HEK293 (cell line): Measurements from ENCODE around the gene OPALIN.

Experiments used
- CTCF ChIA-PET: fragments of 350-600 bp; formaldehyde crosslinking; extraction: SDS; loops from one replicate; lab custom pipeline; 2021; ENCODE audit warnings: antibody characterized with exemption; lab: Yijun Ruan, JAX
- POLR2A ChIA-PET: fragments of 300-600 bp; formaldehyde crosslinking; extraction: SDS; loops from one replicate; lab custom pipeline; 2020; ENCODE audit warnings: antibody characterized with exemption, inconsistent platforms; lab: Yijun Ruan, JAX
- H3K27ac ChIP-seq: fragments of 200-500 bp; sonication (Bioruptor generic); 2 replicates; pipeline ENCODE4 v1.5.1; 2014; ENCODE audit warnings: low read depth, low read length, control low read depth, inconsistent platforms; ENCODE audit errors: extremely low read depth
- H3K36me3 ChIP-seq, 2 experiments: fragments of 200-500 bp in 1 of 2; sonication (Bioruptor generic) in 1 of 2; 1 replicate in 1 of 2; 2 replicates in 1 of 2; pipeline ENCODE4 v1.5.1; 2014 to 2017; ENCODE audit warnings: inconsistent platforms in 2 of 2, low read length in 2 of 2; ENCODE audit not compliant: control insufficient read depth in 2 of 2, insufficient read depth in 1 of 2
- H3K4me1 ChIP-seq: fragments of 200-500 bp; sonication (Bioruptor generic); 2 replicates; pipeline ENCODE4 v1.5.1; 2014; ENCODE audit warnings: mild to moderate bottlenecking, low read length, inconsistent platforms; ENCODE audit not compliant: control insufficient read depth, insufficient read depth
- H3K4me3 ChIP-seq: 2 replicates; pipeline ENCODE4 v1.5.1; 2011; ENCODE audit warnings: low read depth, mild to moderate bottlenecking, control low read depth, low read length, moderate library complexity
- H3K9me3 ChIP-seq: fragments of 200-500 bp; sonication (Bioruptor generic); 2 replicates; pipeline ENCODE4 v1.5.1; 2014; ENCODE audit warnings: low read depth, low read length, inconsistent platforms; ENCODE audit not compliant: control insufficient read depth, insufficient read depth
- KLF1 ChIP-seq: fragments of 450-650 bp; formaldehyde crosslinking; IDR thresholded peaks from 2 replicates; pipeline ENCODE4 v1.5.1; 2016; ENCODE audit warnings: missing biosample characterization, missing genetic modification characterization
- PRDM1 ChIP-seq: fragments of 450-650 bp; formaldehyde crosslinking; IDR thresholded peaks from 2 replicates; pipeline ENCODE4; 2016; ENCODE audit warnings: missing biosample characterization, missing genetic modification characterization
- RBAK ChIP-seq: fragments of 450-650 bp; formaldehyde crosslinking; IDR thresholded peaks from 2 replicates; pipeline ENCODE4 v1.5.1; 2016; ENCODE audit warnings: missing biosample characterization, missing genetic modification characterization
- SP2 ChIP-seq: fragments of 450-650 bp; formaldehyde crosslinking; IDR thresholded peaks from 2 replicates; pipeline ENCODE4 v1.5.1; 2016; ENCODE audit warnings: missing biosample characterization, missing genetic modification characterization
- SP7 ChIP-seq: fragments of 450-650 bp; formaldehyde crosslinking; IDR thresholded peaks from 2 replicates; pipeline ENCODE4 v1.5.1; 2016; ENCODE audit warnings: missing biosample characterization, missing genetic modification characterization
- ZBTB7A ChIP-seq: fragments of 450-650 bp; formaldehyde crosslinking; IDR thresholded peaks from 2 replicates; pipeline ENCODE4 v1.5.1; 2016; ENCODE audit warnings: low read depth, missing biosample characterization, missing genetic modification characterization
- ZFP3 ChIP-seq: fragments of 450-650 bp; formaldehyde crosslinking; IDR thresholded peaks from 2 replicates; pipeline ENCODE4 v1.5.1; 2016; ENCODE audit warnings: low read depth, missing biosample characterization, missing genetic modification characterization
- ZNF10 ChIP-seq: fragments of 450-650 bp; formaldehyde crosslinking; IDR thresholded peaks from 2 replicates; pipeline ENCODE4 v1.5.1; 2017; ENCODE audit warnings: missing biosample characterization, missing genetic modification characterization
- ZNF121 ChIP-seq: fragments of 450-650 bp; formaldehyde crosslinking; IDR thresholded peaks from 2 replicates; pipeline ENCODE4 v1.5.1; 2016; ENCODE audit warnings: missing biosample characterization, missing genetic modification characterization
- ZNF146 ChIP-seq: fragments of 450-650 bp; formaldehyde crosslinking; IDR thresholded peaks from 2 replicates; pipeline ENCODE4 v1.5.1; 2016; ENCODE audit warnings: missing biosample characterization, missing genetic modification characterization
- ZNF19 ChIP-seq: fragments of 450-650 bp; formaldehyde crosslinking; IDR thresholded peaks from 2 replicates; pipeline ENCODE4; 2016; ENCODE audit warnings: missing biosample characterization, missing genetic modification characterization, low read depth
- ZNF223 ChIP-seq: fragments of 450-650 bp; formaldehyde crosslinking; IDR thresholded peaks from 2 replicates; pipeline ENCODE4 v1.5.1; 2016; ENCODE audit warnings: missing biosample characterization, missing genetic modification characterization
- ZNF292 ChIP-seq: fragments of 450-650 bp; formaldehyde crosslinking; IDR thresholded peaks from 2 replicates; pipeline ENCODE4 v1.5.1; 2016; ENCODE audit warnings: low read depth, missing biosample characterization, missing genetic modification characterization, borderline replicate concordance
- ZNF311 ChIP-seq: fragments of 450-650 bp; formaldehyde crosslinking; IDR thresholded peaks from 2 replicates; pipeline ENCODE4 v1.5.1; 2017; ENCODE audit warnings: missing biosample characterization, missing genetic modification characterization, borderline replicate concordance
- ZNF350 ChIP-seq: fragments of 450-650 bp; formaldehyde crosslinking; IDR thresholded peaks from 2 replicates; pipeline ENCODE4 v1.5.0; 2017; ENCODE audit warnings: missing biosample characterization, mild to moderate bottlenecking, missing genetic modification characterization
- ZNF391 ChIP-seq: fragments of 450-650 bp; formaldehyde crosslinking; IDR thresholded peaks from 2 replicates; pipeline ENCODE4 v1.5.1; 2016; ENCODE audit warnings: low read depth, missing biosample characterization, missing genetic modification characterization, borderline replicate concordance
- ZNF404 ChIP-seq: fragments of 450-650 bp; formaldehyde crosslinking; IDR thresholded peaks from 2 replicates; pipeline ENCODE4 v1.5.1; 2017; ENCODE audit warnings: missing biosample characterization, missing genetic modification characterization
- ZNF501 ChIP-seq: fragments of 450-650 bp; formaldehyde crosslinking; IDR thresholded peaks from 2 replicates; pipeline ENCODE4 v1.5.1; 2016; ENCODE audit warnings: missing biosample characterization, missing genetic modification characterization
- ZNF561 ChIP-seq: fragments of 450-650 bp; IDR thresholded peaks from 2 replicates; pipeline ENCODE4 v1.5.1; 2018; ENCODE audit warnings: missing biosample characterization, missing genetic modification characterization, borderline replicate concordance
- ZNF610 ChIP-seq: fragments of 450-650 bp; formaldehyde crosslinking; IDR thresholded peaks from 2 replicates; pipeline ENCODE4 v1.5.1; 2016; ENCODE audit warnings: missing biosample characterization, missing genetic modification characterization, borderline replicate concordance
- ZNF664 ChIP-seq: fragments of 450-650 bp; formaldehyde crosslinking; IDR thresholded peaks from 2 replicates; pipeline ENCODE4 v1.5.1; 2016; ENCODE audit warnings: missing biosample characterization, missing genetic modification characterization
- ZNF747 ChIP-seq: fragments of 450-650 bp; formaldehyde crosslinking; IDR thresholded peaks from 2 replicates; pipeline ENCODE4 v1.5.1; 2016; ENCODE audit warnings: missing biosample characterization, missing genetic modification characterization
- ZNF768 ChIP-seq: fragments of 450-650 bp; formaldehyde crosslinking; IDR thresholded peaks from 2 replicates; pipeline ENCODE4 v1.5.1; 2018; ENCODE audit warnings: missing biosample characterization, mild to moderate bottlenecking, missing genetic modification characterization
- ZNF791 ChIP-seq: fragments of 450-650 bp; formaldehyde crosslinking; IDR thresholded peaks from 2 replicates; pipeline ENCODE4 v1.5.1; 2016; ENCODE audit warnings: missing biosample characterization, missing genetic modification characterization
- TF ChIP-seq, protein P1 (sequence below): fragments of 450-650 bp; formaldehyde crosslinking; IDR thresholded peaks from 2 replicates; pipeline ENCODE4 v1.5.1; 2016; ENCODE audit warnings: missing biosample characterization, missing genetic modification characterization

OPALIN gene

DNA sequence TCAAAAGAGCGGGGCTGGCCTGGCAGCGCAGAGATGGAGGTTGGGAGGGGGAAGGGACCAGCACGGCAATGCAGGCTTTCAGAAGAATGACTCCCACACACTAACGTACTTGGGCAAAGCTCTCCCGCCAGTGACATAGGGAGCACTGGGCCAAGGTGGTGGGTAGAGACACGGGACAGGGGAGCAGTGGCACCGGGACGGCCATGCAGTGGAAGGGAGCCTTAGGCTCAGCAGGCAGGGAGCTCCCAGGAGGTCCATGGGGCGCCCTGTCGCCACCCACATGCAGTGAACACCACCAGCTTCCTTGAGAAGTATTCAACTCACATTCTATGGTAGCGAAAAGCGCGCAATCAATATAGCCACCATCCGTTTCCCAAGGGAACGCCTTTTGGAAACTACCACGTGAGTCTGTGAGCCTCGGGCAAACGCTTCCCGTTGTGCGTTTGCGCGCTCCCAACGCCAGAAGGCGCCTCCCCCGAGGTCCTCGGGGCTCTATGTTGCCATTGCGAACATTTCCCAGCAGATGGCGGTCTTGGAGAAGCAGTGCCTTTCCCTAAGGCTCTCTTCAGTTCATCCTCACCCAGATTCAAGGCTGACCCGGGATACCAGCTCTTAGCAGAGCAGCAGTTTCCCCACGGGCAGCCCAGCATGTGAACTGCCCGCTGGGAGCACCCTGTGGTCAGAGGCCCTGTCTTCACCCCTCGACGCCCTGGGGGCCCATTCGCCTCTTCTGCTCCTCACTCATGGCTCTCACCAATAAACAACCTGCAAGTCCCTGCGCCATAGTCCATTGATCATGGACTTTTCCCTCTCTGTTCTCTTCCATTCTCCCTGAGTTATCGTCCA lies 16.4 kb upstream of the OPALIN start (continued):
- no peak for TF ChIP-seq ZNF791 (tag by site-specific recombination)
- TF ChIP-seq SP7 (tag by site-specific recombination): peak; percentile 55
- no peak for TF ChIP-seq KLF1 (tag by site-specific recombination)
- TF ChIP-seq ZNF561 (tag by site-specific recombination): 0 out of 2 replicates have a peak, but pooled peaks have one; percentile 61
- no peak for TF ChIP-seq ZNF610 (tag by site-specific recombination)
- no peak for TF ChIP-seq ZNF747 (tag by site-specific recombination)
- no peak for TF ChIP-seq RBAK (tag by site-specific recombination)
- TF ChIP-seq ZNF391 (tag by site-specific recombination): no peak; the same call in 1 of the 2 replicates
- no peak for TF ChIP-seq SP2 (tag by site-specific recombination)
- TF ChIP-seq ZFP3: peak; percentile 57; the same call in 1 of the 2 replicates
- TF ChIP-seq, protein P1, sequence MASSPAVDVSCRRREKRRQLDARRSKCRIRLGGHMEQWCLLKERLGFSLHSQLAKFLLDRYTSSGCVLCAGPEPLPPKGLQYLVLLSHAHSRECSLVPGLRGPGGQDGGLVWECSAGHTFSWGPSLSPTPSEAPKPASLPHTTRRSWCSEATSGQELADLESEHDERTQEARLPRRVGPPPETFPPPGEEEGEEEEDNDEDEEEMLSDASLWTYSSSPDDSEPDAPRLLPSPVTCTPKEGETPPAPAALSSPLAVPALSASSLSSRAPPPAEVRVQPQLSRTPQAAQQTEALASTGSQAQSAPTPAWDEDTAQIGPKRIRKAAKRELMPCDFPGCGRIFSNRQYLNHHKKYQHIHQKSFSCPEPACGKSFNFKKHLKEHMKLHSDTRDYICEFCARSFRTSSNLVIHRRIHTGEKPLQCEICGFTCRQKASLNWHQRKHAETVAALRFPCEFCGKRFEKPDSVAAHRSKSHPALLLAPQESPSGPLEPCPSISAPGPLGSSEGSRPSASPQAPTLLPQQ (tag by site-specific recombination): peak; percentile 60; the same call in 1 of the 2 replicates

DNA sequence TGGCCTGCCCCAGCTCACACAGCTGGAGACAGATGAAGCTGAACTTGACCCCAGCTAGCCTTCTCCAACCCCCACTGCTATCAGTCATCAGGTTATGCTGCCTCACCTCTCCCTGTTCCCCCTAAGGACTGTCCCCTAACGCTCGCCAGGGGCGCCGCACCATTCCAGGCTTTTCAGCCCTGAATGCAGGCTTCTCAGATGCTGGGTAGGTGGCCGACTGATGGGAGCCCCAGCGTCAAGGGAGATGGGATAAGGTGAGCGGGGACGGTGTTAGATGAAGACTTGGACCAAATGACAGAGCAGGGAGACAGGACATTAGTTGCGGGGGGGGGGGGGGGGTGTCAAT lies 15.8 kb upstream of the OPALIN start:
- H3K4me1 ChIP-seq: no peaks in the 10 kb centered on the region
- no peaks in the 10 kb centered on the region for H3K36me3 ChIP-seq
- POLR2A ChIA-PET: no interaction called here
- no peak overlapping the region for H3K27ac ChIP-seq
- no peak overlapping the region for H3K4me3 ChIP-seq
- H3K9me3 ChIP-seq: no peaks in the 10 kb centered on the region
- TF ChIP-seq ZNF223 (tag by site-specific recombination) (no peak), ZNF146 (tag by site-specific recombination) (no peak), ZNF350 (tag by site-specific recombination) (no peak), ZNF791 (tag by site-specific recombination) (no peak), ZNF19 (tag by site-specific recombination) (no peak), ZNF768 (no peak), ZNF311 (tag by site-specific recombination) (no peak), ZNF501 (tag by site-specific recombination) (no peak), ZNF292 (tag by site-specific recombination) (no peak), ZBTB7A (tag by site-specific recombination) (no peak), ZNF121 (tag by site-specific recombination) (no peak), ZNF664 (tag by site-specific recombination) (no peak)
- CTCF ChIA-PET: interaction anchor here (0.5 to 2.6 kb wide), 40 partner anchors 8 to 743 kb away, joined by 3 to 29 read pairs (median 4); partner anchors contain the start of genes OPALIN and TLL2

DNA sequence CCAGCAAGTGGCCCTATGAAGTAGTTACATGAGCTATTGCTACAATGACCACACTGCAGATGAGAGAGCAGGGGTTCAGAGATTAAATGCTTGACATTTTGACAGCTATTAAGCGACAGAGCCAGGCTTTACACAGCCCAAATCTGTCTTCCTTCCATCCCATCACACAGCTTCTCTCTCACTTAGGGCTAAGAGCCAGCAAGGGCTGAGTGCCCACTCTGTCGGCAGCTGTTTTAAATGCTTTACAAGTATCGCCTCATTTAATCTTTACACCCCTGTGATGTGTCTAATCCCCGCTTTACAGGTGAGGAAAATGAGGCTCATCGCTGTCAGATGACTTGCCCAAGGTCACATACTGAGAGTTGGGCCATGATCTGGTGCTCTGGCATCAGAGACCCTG lies 15.2 kb upstream of the OPALIN start:
- Histone ChIP-seq H3K9me3 (no peaks in the 10 kb centered on the region), H3K27ac (no peak overlapping the region), H3K36me3 (no peaks in the 10 kb centered on the region), H3K4me1 (no peaks in the 10 kb centered on the region), H3K4me3 (no peak overlapping the region)
- TF ChIP-seq SP7 (tag by site-specific recombination) (no peak), ZNF664 (tag by site-specific recombination) (peak; percentile 75; the same call in 1 of the 2 replicates), ZNF10 (no peak), ZNF404 (no peak), PRDM1 (tag by site-specific recombination) (no peak)
- ChIA-PET POLR2A (interaction anchor here (0.6 kb wide), 1 partner anchor 445 kb away, joined by 5 read pairs; no protein-coding TSS in a partner anchor), CTCF (interaction anchor here (0.5 to 2.6 kb wide), 15 partner anchors 12 to 844 kb away, joined by 3 to 29 read pairs (median 4); partner anchors contain the start of gene TLL2)
